22Rv1 (cell line): ENCODE measurements around the gene TGFBR3.

Experiments used
- CTCF ChIP-seq: fragments of 450-650 bp; IDR thresholded peaks from 2 replicates; pipeline ENCODE4 v1.5.1; 2017; ENCODE audit warnings: mild to moderate bottlenecking
- ZFX ChIP-seq: fragments of 450-650 bp; IDR thresholded peaks from 2 replicates; pipeline ENCODE4 v1.6.1; 2017; ENCODE audit warnings: antibody characterized with exemption, borderline replicate concordance

DNA sequence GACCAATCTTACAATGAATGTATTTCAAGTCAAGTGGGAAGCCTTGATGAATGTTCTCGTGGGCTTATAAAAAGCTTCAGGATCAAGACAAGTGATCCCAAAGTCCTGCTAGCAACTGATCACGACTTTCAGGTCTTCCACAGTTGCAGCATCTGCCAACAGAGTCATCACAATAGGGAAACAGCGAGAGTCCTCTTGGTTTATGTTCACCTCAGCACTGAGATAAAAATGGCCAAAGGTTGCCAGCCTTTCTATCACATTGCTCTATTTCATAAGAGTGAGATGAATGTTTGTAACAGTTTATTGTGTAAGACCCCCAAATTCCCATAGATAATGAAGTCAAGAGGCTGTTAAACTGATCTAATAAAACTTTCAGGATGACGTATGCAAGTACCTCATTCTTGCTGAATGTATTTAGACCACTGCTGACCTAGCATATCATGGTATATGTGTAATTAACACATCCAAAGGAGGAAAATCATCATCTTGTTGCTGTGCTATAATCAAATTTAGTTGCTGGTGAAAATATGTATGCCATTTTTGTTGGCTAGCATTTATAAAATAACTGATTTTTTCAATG, 150.6 kb downstream of the TGFBR3 start:
- TF ChIP-seq CTCF (no peak), ZFX (no peak)
